Mucosa of descending colon (tissue), 3 donors: Measurements from ENCODE around the gene LAMA5. TPM values are rescaled to one million over a fixed set of nuclear protein-coding genes. Genes with fewer than 3 reads are reported as not detected.

Experiments used
- ATAC-seq: fragments of 200-7000 bp; cut with Tn5 transposase; one replicate; pipeline ENCODE4 v1.9.1; 2020; ENCODE audit warnings: mild to moderate bottlenecking, moderate library complexity
- DNase-seq, 3 donors: peaks; one replicate each; pipeline ENCODE4 v3.0.0-alpha.2; 2020
- H3K36me3 ChIP-seq: fragments of 200-600 bp; one replicate; pipeline ENCODE4 v1.8.0; 2021; ENCODE audit warnings: low read depth, mild to moderate bottlenecking
- H3K4me1 ChIP-seq: fragments of 200-600 bp; one replicate; pipeline ENCODE4 v1.8.0; 2021; ENCODE audit warnings: low read depth, mild to moderate bottlenecking
- H3K4me3 ChIP-seq: fragments of 200-600 bp; one replicate; pipeline ENCODE4 v1.8.0; 2021; ENCODE audit warnings: mild to moderate bottlenecking
- H3K9me3 ChIP-seq: fragments of 200-600 bp; one replicate; pipeline ENCODE4 v1.8.0; 2021; ENCODE audit warnings: mild to moderate bottlenecking
- intact Hi-C, 2 donors: fragments of 100-400 bp; cut with DNase I in 1 of 2; cut with micrococcal nuclease in 1 of 2; formaldehyde crosslinking; loops; one replicate each; pipeline versions ENCODE4 v1.11.0 to v1.11.1; 2022; cut with DNase I, micrococcal nuclease
- total RNA-seq, 3 donors: library from RNA; stranded (reverse); fragmentation: NEBNext Ultra II Directional in 2 of 3; extraction: Animal tissue kit (Norgen Biotek cat#: 25700) in 2 of 3; gene quantifications; one replicate each; pipeline versions ENCODE4 v1.2.1 to v1.2.4, GENCODE V29; 2021 to 2023
- TF ChIP-seq, protein P1 (sequence below): fragments of 200-600 bp; IDR thresholded peaks from one replicate; pipeline ENCODE4 v1.8.0; 2022; ENCODE audit warnings: antibody characterized with exemption, mild to moderate bottlenecking
- donor health status: DM: no; HTN: no; CAD: no; lungs with moderate emphysema.
- donor health status: DM: no; HTN: no; CAD: no.
- donor health status: DM: no; HTN: yes; CAD: no.

Gene LAMA5
- total RNA-seq, 3 donors from 2014 or later = 21.8 to 335 (median 40.7) TPM

DNA sequence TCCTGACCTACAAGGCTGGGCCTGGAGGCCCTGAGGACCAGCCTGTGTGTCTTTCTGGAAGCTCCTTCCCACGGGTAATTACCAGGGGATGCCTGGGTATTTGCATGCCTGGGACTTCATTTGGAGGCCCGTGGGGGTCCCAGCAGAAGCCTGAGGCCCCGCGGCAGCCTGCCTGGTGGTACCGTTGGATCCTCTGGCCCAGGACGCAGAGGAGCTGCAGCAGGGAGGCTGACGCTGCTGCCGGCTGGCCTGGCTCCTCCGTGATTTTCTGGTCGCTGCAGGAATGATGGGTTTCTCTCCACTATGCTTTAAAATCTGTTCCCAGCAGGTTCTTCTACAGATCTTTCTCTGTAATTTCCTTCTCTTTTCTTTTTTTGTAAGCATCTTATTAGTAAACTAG lies 33.4 kb upstream of the LAMA5 start:
- no peak overlapping the region for H3K4me3 ChIP-seq
- TF ChIP-seq, protein P1, sequence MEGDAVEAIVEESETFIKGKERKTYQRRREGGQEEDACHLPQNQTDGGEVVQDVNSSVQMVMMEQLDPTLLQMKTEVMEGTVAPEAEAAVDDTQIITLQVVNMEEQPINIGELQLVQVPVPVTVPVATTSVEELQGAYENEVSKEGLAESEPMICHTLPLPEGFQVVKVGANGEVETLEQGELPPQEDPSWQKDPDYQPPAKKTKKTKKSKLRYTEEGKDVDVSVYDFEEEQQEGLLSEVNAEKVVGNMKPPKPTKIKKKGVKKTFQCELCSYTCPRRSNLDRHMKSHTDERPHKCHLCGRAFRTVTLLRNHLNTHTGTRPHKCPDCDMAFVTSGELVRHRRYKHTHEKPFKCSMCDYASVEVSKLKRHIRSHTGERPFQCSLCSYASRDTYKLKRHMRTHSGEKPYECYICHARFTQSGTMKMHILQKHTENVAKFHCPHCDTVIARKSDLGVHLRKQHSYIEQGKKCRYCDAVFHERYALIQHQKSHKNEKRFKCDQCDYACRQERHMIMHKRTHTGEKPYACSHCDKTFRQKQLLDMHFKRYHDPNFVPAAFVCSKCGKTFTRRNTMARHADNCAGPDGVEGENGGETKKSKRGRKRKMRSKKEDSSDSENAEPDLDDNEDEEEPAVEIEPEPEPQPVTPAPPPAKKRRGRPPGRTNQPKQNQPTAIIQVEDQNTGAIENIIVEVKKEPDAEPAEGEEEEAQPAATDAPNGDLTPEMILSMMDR = no peak
- DNase-seq (no peak), ATAC-seq (no peak)
- peaks cover 3% of the 10 kb centered on the region for H3K4me1 ChIP-seq
- no peaks in the 10 kb centered on the region for H3K9me3 ChIP-seq
- intact Hi-C loops = no loop called here
- H3K36me3 ChIP-seq = no peaks in the 10 kb centered on the region

DNA sequence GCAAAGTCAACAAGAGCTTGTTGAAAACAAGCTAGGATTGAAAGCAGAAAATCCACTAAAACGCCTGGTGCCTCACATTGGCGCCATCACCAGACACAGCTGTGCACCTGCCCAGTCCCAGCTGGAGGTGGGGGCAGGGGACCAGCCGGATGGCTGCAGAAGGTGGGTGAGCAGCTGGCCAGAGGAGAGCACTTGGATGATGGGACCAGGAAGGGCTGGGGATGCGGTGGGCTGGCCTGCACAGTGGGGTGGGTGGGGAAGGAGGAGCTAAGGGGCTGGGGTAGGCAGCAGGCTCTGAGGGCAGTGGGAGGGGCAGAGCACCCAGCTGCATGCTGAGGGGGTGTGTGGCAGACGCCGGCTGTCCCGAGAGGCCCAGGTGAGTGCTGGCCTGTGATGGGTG lies 32.9 kb upstream of the LAMA5 start:
- no peaks in the 10 kb centered on the region for H3K36me3 ChIP-seq
- no peak for ATAC-seq
- intact Hi-C loops = no loop called here

GRCh38 chr20:62398120-62398821 lies 31.2 kb upstream of the LAMA5 start:
- TF ChIP-seq, protein P1 = no peak
- DNase-seq (no peak), ATAC-seq (no peak)
- no peaks in the 10 kb centered on the region for H3K36me3 ChIP-seq
- H3K4me3 ChIP-seq = no peak overlapping the region
- H3K4me1 ChIP-seq = no peaks in the 10 kb centered on the region
- no peaks in the 10 kb centered on the region for H3K9me3 ChIP-seq
- intact Hi-C loops = no loop called here

More for the DNA sequence above, 32.9 kb upstream of the LAMA5 start:
- TF ChIP-seq, protein P1 = no peak
- Histone ChIP-seq H3K4me3 (no peak overlapping the region), H3K4me1 (no peaks in the 10 kb centered on the region), H3K9me3 (no peaks in the 10 kb centered on the region)
- no peak for DNase-seq

DNA sequence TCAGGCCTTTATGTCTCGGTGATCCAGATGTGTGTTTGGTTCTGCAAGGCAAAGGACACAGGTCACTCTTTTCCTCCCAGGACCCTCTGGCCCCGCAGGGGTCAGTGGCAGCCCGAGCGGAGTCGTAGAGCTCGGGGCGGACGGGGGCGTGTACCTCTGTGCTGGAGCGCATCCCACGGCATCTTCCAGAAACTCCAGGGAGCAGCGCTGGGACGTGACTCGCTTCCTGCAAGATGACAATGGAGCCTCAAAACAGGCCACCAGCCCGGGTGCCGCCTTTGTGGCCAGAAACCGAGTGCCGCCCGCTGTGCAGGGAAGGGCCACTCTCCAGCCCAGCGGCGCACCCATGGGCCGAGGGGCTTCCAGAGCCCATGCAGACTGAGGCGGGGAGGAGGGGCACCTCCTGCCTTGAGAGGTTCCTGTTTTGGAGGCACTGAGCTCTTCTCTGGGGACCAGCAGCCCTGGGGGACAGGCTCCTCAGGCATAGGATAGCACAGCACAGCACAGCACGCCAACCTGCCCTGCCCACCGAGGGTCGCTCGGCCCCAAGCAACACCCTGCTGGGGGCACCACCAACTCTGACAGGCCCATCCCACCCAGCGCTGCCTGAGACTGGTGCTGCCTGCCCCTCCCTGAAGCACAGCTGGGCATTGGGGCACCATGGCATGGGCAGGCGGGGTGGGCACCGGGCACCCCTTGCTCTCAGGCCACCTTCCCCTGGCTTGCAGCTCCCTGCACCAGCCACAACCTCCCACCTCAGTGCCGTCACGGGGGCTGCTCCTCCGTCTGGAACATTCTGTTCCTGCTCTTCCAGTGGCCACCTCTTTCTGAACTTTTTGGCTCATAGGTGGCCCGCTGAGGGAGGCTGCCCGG lies 29.5 kb upstream of the LAMA5 start:
- H3K4me3 ChIP-seq = no peak overlapping the region
- ATAC-seq = no peak
- intact Hi-C loops = no loop called here
- no peaks in the 10 kb centered on the region for H3K36me3 ChIP-seq
- H3K4me1 ChIP-seq = no peaks in the 10 kb centered on the region
- DNase-seq = no peak
- TF ChIP-seq, protein P1 = no peak
- no peaks in the 10 kb centered on the region for H3K9me3 ChIP-seq

- Histone ChIP-seq H3K4me3 (no peak overlapping the region), H3K4me1 (no peaks in the 10 kb centered on the region), H3K36me3 (no peaks in the 10 kb centered on the region), H3K9me3 (no peaks in the 10 kb centered on the region)
- ATAC-seq (peak; percentile 26), DNase-seq (no peak)
- intact Hi-C loops = no loop called here
- TF ChIP-seq, protein P1 = no peak
Measured at GRCh38 chr20:62395311-62396242, 28.5 kb upstream of the LAMA5 start.
